Stimulated activated memory B cell treated with anti-CD40 and anti-IgM and Interleukin-4, amounts not matched to agents 10 μg/mL and 1 μg/mL and 100 μg/mL, for 72 hours (primary cell): Measurements from ENCODE around the gene MAMDC4.
"Not testable (repeated sequence)": the region's sequence is repeated elsewhere in the genome, so short reads cannot be mapped to it uniquely, and the experiment has no call there.

Source experiments
- ATAC-seq: fragments of 150-1000 bp; cut with Tn5 transposase; 2 replicates; pipeline ENCODE4 v1.10.0; 2021
- H3K27ac Mint-ChIP-seq: one replicate; pipeline ENCODE4 v1.8.0; 2022; ENCODE audit warnings: mild to moderate bottlenecking, mixed read lengths
- H3K27me3 Mint-ChIP-seq: one replicate; pipeline ENCODE4 v1.8.0; 2022; ENCODE audit warnings: mixed read lengths
- H3K36me3 Mint-ChIP-seq: one replicate; pipeline ENCODE4 v1.8.0; 2022; ENCODE audit warnings: mixed read lengths
- H3K4me1 Mint-ChIP-seq: one replicate; pipeline ENCODE4 v1.8.0; 2022; ENCODE audit warnings: mixed read lengths
- H3K4me3 Mint-ChIP-seq: one replicate; pipeline ENCODE4 v1.8.0; 2022; ENCODE audit warnings: mild to moderate bottlenecking, moderate library complexity, mixed read lengths
- H3K9me3 Mint-ChIP-seq: one replicate; pipeline ENCODE4 v1.8.0; 2022; ENCODE audit warnings: mixed read lengths

The MAMDC4 gene

DNA sequence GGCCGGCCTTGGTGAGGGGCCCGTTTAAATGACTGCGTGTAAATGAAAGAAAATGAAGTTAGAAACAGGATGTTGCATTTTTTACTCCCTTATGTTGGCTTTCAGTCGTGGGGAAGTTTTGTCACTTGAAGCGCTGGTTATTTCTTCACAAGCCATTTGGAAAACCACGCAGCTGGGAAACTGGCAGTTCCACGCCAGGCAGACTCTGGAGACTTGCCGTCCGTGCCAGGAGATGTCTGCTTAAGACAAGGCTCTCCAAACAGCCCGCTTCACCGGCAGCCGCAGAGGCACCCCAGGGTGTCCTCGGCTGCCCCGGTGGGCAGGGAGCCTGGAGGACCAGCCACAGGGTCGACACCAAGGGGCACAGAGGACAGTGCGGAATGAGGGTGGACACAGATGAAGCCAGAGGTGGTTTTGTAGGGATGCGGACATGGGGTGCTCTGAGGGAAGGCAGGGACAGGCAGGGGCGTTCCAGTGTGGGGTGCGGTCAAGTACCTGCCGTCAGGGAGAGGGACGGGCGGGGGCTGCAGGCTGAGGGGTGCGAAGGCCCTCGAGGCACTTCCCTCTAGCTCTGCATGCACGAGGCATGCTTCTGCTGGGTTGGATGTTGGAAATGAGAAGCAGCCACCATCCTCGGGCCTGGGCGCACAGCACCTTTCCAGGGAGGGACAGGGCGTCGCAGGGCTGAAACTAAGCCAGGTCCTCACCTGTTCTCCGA lies 21.0 kb upstream of the MAMDC4 start:
- H3K9me3 Mint-ChIP-seq: no peaks in the 10 kb centered on the region
- H3K27me3 Mint-ChIP-seq: no peaks in the 10 kb centered on the region
- H3K4me3 Mint-ChIP-seq: no peak overlapping the region
- ATAC-seq: no peak
- H3K27ac Mint-ChIP-seq: no peak overlapping the region
- peaks cover 35% of the 10 kb centered on the region for H3K36me3 Mint-ChIP-seq
- no peaks in the 10 kb centered on the region for H3K4me1 Mint-ChIP-seq

DNA sequence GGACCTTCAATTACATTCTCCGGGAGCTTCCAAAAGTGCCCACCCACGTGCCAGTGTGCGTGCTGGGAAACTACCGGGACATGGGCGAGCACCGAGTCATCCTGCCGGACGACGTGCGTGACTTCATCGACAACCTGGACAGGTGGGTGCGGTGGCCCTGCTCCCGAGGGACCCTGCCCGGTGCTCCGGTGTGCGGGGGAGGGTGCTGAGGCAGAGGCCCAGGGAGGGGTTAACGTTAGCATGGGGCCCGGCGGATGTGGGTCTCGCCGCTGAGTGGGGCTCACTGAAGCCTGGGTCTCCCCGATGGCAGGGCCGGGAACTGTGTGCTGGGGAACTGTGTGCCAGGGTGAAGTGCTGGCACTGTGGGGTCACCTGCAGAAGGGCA lies 20.4 kb upstream of the MAMDC4 start:
- Mint-ChIP-seq H3K4me3 (no peak overlapping the region), H3K27ac (no peak overlapping the region), H3K36me3 (peaks cover 32% of the 10 kb centered on the region), H3K9me3 (no peaks in the 10 kb centered on the region), H3K4me1 (no peaks in the 10 kb centered on the region), H3K27me3 (no peaks in the 10 kb centered on the region)
- ATAC-seq: no peak

DNA sequence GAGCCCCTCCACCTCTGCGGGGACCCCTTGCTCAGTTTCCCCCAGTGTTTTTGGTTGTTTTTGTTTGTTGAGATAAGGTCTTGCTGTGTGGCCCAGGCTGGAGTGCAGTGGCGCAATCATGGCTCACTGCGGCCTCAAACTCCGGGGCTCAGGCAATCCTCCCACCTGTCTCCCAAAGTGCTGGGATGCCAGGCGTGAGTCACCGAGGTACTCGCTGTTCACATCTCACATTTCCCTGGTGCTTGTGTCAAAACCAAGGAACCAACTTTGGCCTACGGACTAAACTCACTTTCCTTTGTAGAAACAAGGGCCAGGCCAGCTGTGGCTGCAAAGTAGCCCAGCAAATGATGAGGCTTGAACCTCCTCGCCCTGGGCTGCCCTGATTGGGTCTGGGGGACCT lies 19.6 kb upstream of the MAMDC4 start:
- H3K36me3 Mint-ChIP-seq: peaks cover 32% of the 10 kb centered on the region
- H3K27ac Mint-ChIP-seq: no peak overlapping the region

DNA sequence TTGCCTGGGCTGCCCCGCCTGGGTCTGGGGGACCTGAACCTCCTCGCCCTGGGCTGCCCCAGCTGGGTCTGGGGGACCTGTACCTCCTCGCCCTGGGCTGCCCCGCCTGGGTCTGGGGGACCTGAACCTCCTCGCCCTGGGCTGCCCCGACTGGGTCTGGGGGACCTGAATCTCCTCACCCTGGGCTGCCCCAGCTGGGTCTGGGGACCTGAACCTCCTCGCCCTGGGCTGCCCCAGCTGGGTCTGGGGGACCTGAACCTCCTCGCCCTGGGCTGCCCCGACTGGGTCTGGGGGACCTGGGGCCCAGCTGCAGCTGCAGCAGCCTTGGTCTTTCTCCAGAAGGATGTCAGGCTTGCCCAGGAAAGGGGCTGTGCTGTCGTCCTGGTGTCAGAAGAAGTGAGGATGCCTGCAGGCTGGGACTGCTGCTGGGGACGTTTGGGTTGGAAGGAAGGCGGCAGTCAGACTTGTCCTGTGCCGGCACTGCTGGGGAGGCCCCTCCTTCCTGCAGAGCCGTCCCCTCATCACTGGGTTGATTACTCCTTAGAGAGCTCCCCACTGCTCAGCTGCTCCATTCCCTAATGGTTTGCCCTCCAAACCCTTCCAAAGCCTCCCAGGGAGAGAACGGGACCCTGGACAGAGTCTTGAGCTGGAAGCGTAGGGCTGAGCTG lies 18.6 kb upstream of the MAMDC4 start:
- not testable (repeated sequence) for H3K9me3 Mint-ChIP-seq, ATAC-seq, H3K27me3 Mint-ChIP-seq, H3K4me3 Mint-ChIP-seq, H3K4me1 Mint-ChIP-seq, H3K27ac Mint-ChIP-seq
- H3K36me3 Mint-ChIP-seq: peaks cover 32% of the 10 kb centered on the region

More for the DNA sequence above, 19.6 kb upstream of the MAMDC4 start:
- ATAC-seq: no peak
- no peaks in the 10 kb centered on the region for H3K9me3 Mint-ChIP-seq
- H3K27me3 Mint-ChIP-seq: no peaks in the 10 kb centered on the region
- H3K4me1 Mint-ChIP-seq: no peaks in the 10 kb centered on the region
- H3K4me3 Mint-ChIP-seq: no peak overlapping the region

DNA sequence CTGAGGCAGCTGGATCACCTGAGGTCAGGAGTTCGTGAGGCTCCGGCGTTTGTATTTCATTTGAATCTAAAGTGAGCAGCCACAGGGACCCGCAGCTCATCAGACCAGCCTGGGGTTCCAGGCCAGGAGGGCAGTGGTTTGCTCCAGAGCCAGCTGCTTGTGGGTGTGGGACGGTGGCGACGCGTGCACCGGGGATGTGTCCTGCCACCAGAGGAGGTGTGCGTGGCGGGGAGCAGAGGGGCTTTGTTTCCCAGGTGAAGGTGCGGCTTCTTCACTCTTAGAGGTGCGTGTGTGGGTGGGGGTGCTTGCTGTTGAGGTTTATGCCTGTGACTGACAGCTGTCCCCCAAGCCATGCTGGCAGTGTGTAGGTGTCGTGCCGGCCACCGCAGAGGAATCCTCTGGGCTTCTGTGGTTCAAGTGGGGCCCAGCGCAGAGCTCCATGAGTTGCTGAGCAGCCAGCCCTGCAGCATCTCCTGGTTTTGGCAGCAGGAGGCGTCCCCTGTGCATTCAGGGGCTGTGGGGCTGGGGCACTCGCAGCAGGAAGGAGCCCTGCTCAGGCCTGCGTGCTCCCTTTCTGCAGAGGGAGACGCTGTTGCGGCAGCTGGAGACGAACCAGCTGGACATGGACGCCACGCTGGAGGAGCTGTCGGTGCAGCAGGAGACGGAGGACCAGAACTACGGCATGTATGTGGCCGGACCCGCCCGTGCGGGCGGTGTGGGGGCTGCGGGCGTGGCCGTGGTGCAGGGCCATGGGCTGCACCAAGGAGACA lies 16.8 kb upstream of the MAMDC4 start:
- no peaks in the 10 kb centered on the region for H3K27me3 Mint-ChIP-seq

DNA sequence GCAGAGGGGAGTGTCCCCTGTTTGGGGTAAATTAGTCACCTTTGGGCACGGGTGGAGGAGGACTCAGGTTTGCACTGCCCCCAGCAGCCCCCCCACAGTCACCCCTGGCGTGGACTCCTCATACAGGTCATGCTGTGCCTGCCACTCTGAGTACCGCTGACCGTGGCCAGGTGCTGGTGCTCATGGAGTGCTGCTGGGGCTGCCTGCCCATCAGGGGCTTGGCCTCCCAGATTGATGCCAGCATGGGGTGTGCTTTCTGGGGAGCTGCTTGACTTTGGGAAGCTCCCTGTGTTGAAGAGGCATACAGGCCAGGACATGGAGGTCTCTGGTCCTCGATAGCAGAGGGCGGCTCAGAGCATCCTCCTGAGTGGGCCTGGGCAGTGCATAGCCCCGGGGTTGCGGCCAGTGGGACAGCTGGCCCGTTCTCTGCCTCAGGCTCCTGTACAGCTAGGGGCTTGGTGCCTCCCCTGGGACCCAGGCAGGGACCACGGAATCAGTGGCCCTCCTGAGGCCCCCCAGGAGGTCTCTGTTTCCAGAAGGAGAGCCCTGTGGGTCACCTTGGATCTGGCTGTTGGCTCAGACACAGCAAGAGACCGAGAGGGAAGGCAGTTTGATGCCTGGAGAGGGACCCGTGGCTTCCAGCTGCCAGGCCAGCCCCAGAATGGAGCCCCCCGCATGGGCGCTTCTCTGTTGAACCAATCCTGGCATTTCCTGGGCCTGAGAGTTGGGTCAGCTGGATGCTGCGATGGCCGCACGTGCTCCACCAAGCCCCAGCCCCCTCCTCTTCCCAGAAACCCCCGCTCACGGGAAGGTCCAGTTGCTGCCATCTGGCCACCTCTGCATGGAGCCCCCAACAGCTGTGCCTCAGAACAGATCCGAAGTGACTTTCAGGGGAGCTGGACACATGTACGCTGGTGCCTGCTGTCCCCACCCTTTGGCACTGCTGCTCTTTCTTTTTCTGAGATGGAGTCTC lies 15.9 kb upstream of the MAMDC4 start:
- Mint-ChIP-seq H3K9me3 (no peaks in the 10 kb centered on the region), H3K27ac (no peak overlapping the region), H3K4me3 (no peak overlapping the region), H3K36me3 (peaks cover 20% of the 10 kb centered on the region), H3K27me3 (no peaks in the 10 kb centered on the region), H3K4me1 (no peaks in the 10 kb centered on the region)
- ATAC-seq: no peak

More for the DNA sequence above, 16.8 kb upstream of the MAMDC4 start:
- H3K9me3 Mint-ChIP-seq: no peaks in the 10 kb centered on the region
- ATAC-seq: no peak
- H3K4me1 Mint-ChIP-seq: no peaks in the 10 kb centered on the region
- H3K27ac Mint-ChIP-seq: no peak overlapping the region
- no peak overlapping the region for H3K4me3 Mint-ChIP-seq
- peaks cover 24% of the 10 kb centered on the region for H3K36me3 Mint-ChIP-seq

DNA sequence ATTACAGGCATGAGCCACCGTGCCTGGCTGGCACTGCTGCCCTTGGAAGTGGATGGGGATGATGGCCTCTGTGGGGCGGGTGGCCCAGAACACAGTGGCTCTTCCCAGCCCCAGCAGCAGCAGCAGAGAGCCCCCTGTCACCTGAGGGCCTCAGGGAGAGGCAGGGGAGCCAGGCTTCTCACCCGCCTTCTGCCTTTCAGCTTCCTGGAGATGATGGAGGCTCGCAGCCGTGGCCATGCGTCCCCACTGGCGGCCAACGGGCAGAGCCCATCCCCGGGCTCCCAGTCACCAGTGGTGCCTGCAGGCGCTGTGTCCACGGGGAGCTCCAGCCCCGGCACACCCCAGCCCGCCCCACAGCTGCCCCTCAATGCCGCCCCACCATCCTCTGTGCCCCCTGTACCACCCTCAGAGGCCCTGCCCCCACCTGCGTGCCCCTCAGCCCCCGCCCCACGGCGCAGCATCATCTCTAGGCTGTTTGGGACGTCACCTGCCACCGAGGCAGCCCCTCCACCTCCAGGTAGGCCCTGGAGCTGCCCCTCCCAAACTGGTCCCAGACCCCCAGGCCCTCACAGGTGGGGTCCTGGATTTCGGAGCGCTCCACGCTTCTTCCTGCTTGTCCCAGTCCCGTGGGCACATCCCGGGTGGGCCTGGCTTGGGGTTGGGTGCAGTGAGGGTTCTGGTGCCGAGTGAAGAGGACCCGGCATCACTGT lies 14.8 kb upstream of the MAMDC4 start:
- Mint-ChIP-seq H3K4me1 (peaks cover 5% of the 10 kb centered on the region), H3K9me3 (no peaks in the 10 kb centered on the region), H3K4me3 (no peak overlapping the region), H3K27me3 (no peaks in the 10 kb centered on the region), H3K27ac (no peak overlapping the region), H3K36me3 (peaks cover 10% of the 10 kb centered on the region)
- ATAC-seq: no peak

DNA sequence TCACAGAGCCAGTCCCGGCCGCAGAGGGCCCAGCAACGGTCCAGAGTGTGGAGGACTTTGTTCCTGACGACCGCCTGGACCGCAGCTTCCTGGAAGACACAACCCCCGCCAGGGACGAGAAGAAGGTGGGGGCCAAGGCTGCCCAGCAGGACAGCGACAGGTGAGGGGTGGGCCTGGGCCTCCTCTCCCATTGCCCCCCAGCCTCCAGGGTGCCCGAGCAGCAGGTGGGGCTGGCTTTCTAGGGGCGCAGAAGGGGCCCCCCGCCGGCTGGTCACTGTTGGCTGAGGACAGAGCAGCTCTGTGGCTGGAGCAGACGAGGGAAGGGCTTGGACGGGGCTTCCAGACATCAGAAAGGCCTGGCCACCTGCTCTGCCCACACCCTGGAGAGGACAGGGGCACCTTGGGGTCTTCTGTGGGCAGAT lies 14.3 kb upstream of the MAMDC4 start:
- not testable (repeated sequence) for H3K27me3 Mint-ChIP-seq, ATAC-seq, H3K9me3 Mint-ChIP-seq, H3K27ac Mint-ChIP-seq, H3K4me3 Mint-ChIP-seq, H3K36me3 Mint-ChIP-seq, H3K4me1 Mint-ChIP-seq

DNA sequence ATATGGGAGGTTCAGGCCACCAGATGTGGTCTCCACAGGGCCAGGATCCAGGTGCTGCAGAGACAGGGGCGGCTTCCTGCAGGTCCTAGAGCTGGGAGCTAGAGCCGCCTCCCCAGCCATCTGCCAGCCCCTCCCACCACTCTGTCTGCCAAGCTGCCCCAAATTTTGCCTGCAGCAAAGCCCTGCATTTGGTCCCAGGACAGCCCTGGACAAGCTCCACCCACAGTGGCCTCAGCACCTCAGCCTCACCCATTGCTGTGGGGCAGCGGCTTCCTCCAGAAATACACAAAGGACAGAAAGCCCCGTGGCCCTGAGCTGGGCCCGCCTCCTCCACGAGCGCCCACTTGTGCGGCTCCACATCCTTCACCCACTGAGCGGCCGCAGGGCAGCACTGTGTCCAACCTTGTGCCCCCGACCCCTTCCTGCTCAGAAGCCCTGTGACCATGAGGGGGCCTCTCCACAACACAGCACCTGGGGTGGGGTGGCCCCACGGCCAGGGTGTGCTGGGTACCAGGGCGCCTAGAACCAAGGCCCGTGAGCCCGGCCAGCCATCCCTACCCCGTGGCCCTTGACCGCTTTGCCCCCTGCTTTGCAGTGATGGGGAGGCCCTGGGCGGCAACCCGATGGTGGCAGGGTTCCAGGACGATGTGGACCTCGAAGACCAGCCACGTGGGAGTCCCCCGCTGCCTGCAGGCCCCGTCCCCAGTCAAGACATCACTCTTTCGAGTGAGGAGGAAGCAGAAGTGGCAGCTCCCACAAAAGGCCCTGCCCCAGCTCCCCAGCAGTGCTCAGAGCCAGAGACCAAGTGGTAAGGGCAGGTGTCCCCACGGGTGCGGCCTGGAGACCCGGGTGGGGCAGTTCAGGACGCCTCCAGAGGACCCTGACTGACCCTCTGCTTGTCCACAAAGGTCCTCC lies 13.6 kb upstream of the MAMDC4 start:
- peaks cover 13% of the 10 kb centered on the region for H3K4me1 Mint-ChIP-seq
- H3K4me3 Mint-ChIP-seq: no peak overlapping the region
- no peak for ATAC-seq
- no peak overlapping the region for H3K27ac Mint-ChIP-seq
- H3K9me3 Mint-ChIP-seq: no peaks in the 10 kb centered on the region
- peaks cover 7% of the 10 kb centered on the region for H3K36me3 Mint-ChIP-seq
- H3K27me3 Mint-ChIP-seq: no peaks in the 10 kb centered on the region

DNA sequence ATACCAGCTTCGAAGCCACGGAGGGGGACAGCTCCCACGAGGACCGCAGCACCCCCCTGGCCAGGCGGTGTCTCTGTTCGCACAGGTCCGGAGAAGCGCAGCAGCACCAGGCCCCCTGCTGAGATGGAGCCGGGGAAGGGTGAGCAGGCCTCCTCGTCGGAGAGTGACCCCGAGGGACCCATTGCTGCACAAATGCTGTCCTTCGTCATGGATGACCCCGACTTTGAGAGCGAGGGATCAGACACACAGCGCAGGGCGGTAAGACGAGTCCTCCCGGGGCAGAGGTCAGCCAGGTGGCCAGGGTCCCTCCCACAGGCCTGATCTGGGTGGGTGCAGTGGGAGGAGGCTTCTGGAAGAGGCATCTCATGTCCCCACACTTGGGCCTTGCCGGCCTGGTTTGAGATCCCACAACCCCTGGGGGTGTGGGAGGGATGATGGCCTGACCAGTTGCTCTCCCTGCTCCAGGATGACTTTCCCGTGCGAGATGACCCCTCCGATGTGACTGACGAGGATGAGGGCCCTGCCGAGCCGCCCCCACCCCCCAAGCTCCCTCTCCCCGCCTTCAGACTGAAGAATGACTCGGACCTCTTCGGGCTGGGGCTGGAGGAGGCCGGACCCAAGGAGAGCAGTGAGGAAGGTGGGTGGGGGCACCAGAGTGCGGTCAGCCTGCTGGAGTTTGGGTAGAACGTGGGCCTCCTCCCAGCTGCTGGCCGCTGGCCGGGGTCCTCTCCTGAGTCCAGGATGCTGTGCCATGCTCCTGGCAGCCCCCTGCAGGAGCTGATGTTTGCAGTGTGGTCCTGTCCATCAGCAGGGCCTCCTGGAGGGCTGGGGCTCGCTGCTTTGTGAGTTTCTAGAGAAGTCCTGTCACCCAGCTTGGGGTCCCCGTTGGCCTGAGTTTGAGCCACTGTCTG lies 12.7 kb upstream of the MAMDC4 start:
- no peak for ATAC-seq
- peaks cover 7% of the 10 kb centered on the region for H3K36me3 Mint-ChIP-seq
- H3K9me3 Mint-ChIP-seq: no peaks in the 10 kb centered on the region
- no peak overlapping the region for H3K27ac Mint-ChIP-seq
- peaks cover 16% of the 10 kb centered on the region for H3K4me1 Mint-ChIP-seq
- H3K4me3 Mint-ChIP-seq: no peak overlapping the region
- H3K27me3 Mint-ChIP-seq: no peaks in the 10 kb centered on the region

DNA sequence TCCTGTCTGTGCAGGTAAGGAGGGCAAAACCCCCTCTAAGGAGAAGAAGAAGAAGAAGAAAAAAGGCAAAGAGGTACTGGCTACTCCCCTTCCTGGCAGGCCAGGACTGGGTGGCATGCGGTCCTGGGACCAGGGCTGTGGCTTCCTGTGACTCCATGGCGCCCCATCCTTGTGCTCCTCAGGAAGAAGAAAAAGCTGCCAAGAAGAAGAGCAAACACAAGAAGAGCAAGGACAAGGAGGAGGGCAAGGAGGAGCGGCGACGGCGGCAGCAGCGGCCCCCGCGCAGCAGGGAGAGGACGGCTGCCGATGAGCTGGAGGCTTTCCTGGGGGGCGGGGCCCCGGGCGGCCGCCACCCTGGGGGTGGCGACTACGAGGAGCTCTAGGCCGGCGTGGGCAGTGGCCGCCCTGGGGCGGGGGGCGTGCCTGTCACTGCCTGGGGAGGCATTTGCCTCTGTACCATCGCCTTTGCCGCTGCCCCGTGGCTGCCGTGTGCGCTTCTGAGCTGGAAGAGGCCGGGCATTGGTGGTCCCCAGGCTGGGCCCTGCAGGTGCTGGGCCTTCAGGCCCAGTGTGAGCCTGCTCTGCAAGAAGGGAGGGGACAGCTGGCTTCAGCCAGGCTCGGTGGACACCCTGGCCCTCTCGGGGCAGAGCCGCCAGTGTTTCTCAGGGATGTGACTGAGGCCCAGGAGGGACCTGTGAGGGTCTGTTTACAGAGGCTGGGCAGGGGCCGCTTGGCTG lies 11.8 kb upstream of the MAMDC4 start:
- H3K36me3 Mint-ChIP-seq: peaks cover 7% of the 10 kb centered on the region
- no peak for ATAC-seq
- no peaks in the 10 kb centered on the region for H3K9me3 Mint-ChIP-seq
- no peak overlapping the region for H3K27ac Mint-ChIP-seq
- H3K27me3 Mint-ChIP-seq: no peaks in the 10 kb centered on the region
- H3K4me3 Mint-ChIP-seq: no peak overlapping the region
- peaks cover 16% of the 10 kb centered on the region for H3K4me1 Mint-ChIP-seq

DNA sequence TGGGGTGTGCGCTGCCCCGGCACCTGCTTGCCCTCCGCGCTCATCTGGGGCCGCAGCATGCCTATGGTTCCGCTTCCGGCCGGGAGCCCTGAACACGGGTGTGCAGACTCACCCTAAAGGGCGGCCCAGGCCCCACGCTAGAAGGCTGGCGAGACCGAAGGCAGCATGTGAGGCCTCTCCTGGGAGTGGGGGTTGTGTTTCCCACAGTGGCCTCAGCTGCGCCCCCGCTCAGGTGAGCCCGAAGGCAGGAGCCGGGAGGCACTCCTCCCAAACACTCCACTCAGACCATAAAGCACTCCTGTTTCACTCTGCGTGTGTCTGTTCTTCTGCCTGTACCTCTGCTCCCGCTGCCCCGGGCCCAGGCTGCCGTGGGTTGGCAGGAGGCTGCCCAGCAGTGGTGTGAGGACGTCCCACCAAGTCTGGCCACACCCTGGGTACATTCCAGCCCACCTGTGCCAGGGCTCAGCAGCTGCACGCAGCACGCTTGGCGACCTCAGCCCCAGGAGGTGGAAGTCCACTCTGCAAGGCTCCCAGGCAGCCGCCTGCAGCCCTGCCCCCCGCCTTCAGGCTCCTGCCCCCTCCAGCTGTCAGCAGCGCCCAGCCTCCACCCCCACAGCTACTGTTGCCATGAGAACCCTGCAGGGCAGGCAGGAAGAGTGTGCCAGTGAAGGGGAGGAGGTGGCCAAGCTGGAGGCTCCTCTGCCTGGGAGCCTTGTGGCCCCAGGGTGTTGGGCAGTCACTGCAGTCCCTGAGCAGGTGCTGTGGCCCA lies 11.1 kb upstream of the MAMDC4 start:
- ATAC-seq: no peak
- no peaks in the 10 kb centered on the region for H3K9me3 Mint-ChIP-seq

More for the DNA sequence above, 11.1 kb upstream of the MAMDC4 start:
- Mint-ChIP-seq H3K36me3 (peaks cover 7% of the 10 kb centered on the region), H3K4me1 (peaks cover 16% of the 10 kb centered on the region), H3K4me3 (no peak overlapping the region), H3K27me3 (no peaks in the 10 kb centered on the region), H3K27ac (no peak overlapping the region)
